ENCODE measurements around the gene IGSF8.
A peak's percentile ranks its signal among the peaks of the same experiment; 100 is the strongest.

Gene IGSF8

GRCh38 chr1:160047111-160047991 lies 51.1 kb downstream of the IGSF8 start:
- Mint-ChIP-seq H3K27ac (peak overlapping the region in 2 of 3 experiments; percentile 7 to 25), H3K4me1 (peaks cover 24% of the 10 kb centered on the region), H3K36me3 (ENCODE audit: low read depth) (no peaks in the 10 kb centered on the region), H3K4me3 (no peak overlapping the region), H3K27me3 (ENCODE audit: low read depth) (peaks cover 23% of the 10 kb centered on the region), H3K9me3 (no peaks in the 10 kb centered on the region)
- TF ChIP-seq, protein P1, sequence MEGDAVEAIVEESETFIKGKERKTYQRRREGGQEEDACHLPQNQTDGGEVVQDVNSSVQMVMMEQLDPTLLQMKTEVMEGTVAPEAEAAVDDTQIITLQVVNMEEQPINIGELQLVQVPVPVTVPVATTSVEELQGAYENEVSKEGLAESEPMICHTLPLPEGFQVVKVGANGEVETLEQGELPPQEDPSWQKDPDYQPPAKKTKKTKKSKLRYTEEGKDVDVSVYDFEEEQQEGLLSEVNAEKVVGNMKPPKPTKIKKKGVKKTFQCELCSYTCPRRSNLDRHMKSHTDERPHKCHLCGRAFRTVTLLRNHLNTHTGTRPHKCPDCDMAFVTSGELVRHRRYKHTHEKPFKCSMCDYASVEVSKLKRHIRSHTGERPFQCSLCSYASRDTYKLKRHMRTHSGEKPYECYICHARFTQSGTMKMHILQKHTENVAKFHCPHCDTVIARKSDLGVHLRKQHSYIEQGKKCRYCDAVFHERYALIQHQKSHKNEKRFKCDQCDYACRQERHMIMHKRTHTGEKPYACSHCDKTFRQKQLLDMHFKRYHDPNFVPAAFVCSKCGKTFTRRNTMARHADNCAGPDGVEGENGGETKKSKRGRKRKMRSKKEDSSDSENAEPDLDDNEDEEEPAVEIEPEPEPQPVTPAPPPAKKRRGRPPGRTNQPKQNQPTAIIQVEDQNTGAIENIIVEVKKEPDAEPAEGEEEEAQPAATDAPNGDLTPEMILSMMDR (IDR thresholded peaks at IDR 0.05; ENCODE audit: unreplicated experiment in 3 of 3): no peak

DNA sequence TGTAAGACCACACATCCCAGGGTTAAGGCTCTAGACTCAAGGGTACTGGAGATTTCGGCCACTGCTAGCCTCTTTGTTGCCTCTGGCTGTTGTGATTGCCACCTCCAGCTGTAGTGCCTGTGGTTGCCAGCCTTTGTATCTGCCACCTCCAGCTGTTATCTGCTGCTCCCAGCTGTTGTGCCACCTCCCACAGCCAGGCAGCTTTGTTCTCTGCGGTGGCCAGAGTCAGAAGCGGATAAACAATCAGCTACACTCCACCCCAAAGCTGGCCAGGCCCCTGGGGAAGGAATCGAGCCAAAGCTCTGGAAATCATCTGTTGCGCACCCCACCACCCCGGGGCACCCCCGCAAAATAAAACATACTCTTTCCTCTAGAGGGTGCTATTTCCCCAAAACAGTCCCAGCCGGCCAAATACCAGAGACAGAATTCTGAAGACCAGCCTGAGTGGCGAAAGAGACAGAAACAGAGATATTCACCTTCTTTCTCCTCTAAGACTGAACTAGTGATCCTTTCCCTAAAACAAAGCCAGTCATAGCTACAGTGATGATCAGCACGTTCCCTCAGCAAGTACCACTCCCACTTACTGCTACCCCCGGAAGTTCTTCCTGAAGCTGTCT lies 51.8 kb downstream of the IGSF8 start:
- Mint-ChIP-seq H3K27ac (peak overlapping the region in 1 of 3 experiments; percentile 10), H3K27me3 (ENCODE audit: low read depth) (peaks cover 21% of the 10 kb centered on the region)
- TF ChIP-seq, protein P1 (IDR thresholded peaks at IDR 0.05; ENCODE audit: unreplicated experiment in 3 of 3): peak; percentile 46 to 60 (median 52)

GRCh38 chr1:160045653-160046052 lies 52.8 kb downstream of the IGSF8 start:
- Mint-ChIP-seq H3K9me3 (no peaks in the 10 kb centered on the region), H3K36me3 (ENCODE audit: low read depth) (no peaks in the 10 kb centered on the region), H3K4me1 (peaks cover 24% of the 10 kb centered on the region), H3K4me3 (no peak overlapping the region), H3K27ac (no peak overlapping the region), H3K27me3 (ENCODE audit: low read depth) (peaks cover 18% of the 10 kb centered on the region)
- TF ChIP-seq, protein P1 (IDR thresholded peaks at IDR 0.05; ENCODE audit: unreplicated experiment in 3 of 3): no peak

More for the DNA sequence above, 51.8 kb downstream of the IGSF8 start:
- Mint-ChIP-seq H3K4me1 (peaks cover 24% of the 10 kb centered on the region), H3K4me3 (peak overlapping the region in 1 of 3 experiments; percentile 19), H3K36me3 (ENCODE audit: low read depth) (no peaks in the 10 kb centered on the region), H3K9me3 (no peaks in the 10 kb centered on the region)

GRCh38 chr1:160043543-160043942 lies 54.9 kb downstream of the IGSF8 start:
- TF ChIP-seq, protein P1 (IDR thresholded peaks at IDR 0.05; ENCODE audit: unreplicated experiment in 3 of 3): no peak
- peaks cover 14% of the 10 kb centered on the region for H3K4me1 Mint-ChIP-seq
- H3K36me3 Mint-ChIP-seq (ENCODE audit: low read depth): no peaks in the 10 kb centered on the region
- H3K27me3 Mint-ChIP-seq (ENCODE audit: low read depth): peaks cover 18% of the 10 kb centered on the region
- H3K27ac Mint-ChIP-seq: no peak overlapping the region
- H3K4me3 Mint-ChIP-seq: no peak overlapping the region
- no peaks in the 10 kb centered on the region for H3K9me3 Mint-ChIP-seq

Data from nephron (organoid).